GM21528 (cell line): Measurements from ENCODE around the gene FHOD3.
"Not testable (repeated sequence)": the region's sequence is repeated elsewhere in the genome, so short reads cannot be mapped to it uniquely, and the experiment has no call there.

ENCODE experiments used
- ATAC-seq: cut with Tn5 transposase; IDR thresholded peaks from one replicate; pipeline ENCODE4 v1.9.1; 2021; ENCODE audit warnings: mild to moderate bottlenecking, moderate library complexity; ENCODE audit not compliant: unreplicated experiment, low FRiP score

The FHOD3 gene

DNA sequence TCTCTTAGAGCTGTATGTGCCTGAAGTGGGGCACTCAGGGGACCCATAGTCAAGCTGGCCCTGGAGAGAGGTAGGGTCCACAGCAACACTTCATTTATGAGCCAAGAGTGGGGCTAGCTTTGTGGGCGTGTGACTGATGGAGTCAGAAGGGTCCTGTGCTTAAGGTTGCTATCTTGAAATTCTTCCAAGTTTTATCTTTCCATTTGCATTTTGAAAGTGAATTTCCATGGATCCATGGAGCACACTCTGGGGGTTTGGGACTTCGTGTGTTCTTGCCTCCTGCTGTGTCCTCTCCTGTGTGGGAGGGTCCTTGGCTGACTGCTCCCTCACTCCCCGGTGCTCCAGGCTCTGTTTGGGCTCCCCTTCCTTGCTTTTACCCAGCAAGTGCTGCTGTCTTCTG lies 50.8 kb downstream of the FHOD3 start:
- ATAC-seq = no peak

DNA sequence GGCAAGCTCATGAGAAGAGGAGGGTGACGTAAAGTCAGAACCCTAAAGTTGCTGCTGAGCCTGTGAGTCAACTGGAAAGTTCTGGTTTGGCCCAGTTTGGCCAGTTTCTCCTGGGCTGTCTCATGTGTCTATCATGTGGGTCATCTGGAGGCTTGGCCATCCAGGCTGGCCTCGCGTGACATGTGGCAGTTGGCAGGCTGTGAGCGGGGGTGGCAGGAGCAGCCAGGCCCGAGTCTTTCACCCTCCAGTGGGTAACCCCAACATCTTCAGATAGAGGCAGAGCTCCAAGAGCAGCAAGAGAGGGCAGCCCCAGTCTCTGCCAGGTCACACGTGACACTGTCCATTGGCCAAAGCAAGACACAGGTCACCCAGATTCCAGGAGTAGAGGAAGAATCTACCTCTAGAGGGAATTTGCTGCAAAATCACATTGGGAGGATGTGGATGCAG lies 51.5 kb downstream of the FHOD3 start:
- ATAC-seq = no peak

DNA sequence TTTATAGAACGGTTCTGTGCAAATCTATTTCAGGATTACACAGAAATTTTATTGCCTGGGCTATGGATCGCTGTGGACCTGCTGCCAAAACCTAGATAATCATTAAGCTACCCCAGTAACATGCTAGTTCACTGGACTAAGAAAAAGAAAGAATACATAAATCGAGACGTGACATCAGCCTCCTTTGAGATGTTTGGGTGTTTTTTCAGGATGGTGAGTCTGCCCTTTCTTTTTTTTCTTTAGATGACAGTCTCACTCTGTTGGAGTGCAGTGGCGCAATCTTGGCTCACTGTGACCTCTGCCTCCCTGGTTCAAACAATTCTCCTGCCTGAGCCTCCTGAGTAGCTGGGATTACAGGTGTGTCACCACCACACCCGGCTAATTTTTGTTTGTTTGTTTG lies 52.0 kb downstream of the FHOD3 start:
- no peak for ATAC-seq

DNA sequence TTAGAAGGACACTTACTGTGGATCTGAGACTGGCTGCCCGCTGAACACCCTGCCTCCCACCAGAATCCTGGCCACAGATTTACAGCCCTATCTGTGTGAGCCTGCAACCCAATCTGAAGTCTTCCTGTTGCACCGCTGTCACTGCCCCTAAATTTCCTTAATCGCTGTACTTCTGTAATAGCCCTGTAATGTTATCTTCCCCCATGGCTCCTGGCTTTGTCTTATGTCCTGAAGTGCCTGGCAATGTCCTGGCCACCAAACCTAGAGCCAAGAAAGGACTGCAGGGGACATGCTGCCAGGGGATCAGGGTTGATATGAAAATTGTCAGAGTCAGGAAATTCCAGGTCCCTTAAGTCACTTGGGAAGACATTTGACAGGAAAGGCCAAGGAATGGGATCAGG lies 52.7 kb downstream of the FHOD3 start:
- ATAC-seq = no peak

DNA sequence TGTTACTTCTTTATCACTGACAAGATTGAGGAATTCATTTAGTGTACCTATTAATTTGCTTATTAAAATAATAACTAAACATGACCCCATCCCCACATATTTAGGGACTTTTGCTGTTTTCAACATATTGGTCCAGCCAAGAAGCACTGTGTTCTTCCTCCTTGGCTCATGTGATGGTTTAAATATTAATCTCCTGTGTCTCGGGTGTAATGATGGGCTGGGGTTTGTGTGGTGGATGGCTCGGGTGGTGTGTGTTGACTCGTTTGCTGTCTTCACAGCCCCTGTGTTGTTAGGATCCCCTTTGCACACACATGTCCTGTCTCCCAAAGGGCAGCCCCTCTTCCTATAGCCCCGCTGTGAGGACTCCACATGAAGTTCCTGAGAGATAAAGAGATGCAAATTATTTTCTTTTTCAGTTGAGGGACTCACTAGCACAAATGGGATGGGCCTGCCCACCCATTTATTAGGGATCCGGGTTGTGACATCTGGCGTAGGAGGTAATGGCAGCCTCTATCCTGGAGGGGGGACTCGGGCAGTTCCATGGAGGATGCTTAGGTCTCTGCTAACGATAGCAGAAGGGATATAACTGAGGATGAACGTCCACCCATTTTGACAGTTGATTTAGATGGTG lies 53.4 kb downstream of the FHOD3 start:
- no peak for ATAC-seq

DNA sequence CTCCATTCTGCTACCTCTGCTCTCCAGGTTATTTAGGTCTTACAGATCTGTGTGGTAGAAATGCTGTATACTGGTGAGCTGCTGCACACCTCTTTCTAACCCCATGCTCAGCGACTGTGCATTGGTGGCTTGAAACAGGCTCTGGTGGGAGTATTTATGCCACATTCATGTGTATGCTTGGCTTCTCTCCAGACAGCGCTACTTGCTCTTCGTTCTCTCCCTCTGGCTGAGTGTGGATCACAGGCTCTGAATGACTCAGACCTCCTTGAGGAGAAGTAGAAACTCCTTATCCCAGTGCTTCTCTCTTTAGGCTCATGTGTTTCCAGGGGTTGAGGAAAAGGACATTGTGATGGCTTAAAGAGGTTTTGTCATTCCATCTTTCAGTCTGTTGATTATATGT lies 54.9 kb downstream of the FHOD3 start:
- ATAC-seq = no peak

DNA sequence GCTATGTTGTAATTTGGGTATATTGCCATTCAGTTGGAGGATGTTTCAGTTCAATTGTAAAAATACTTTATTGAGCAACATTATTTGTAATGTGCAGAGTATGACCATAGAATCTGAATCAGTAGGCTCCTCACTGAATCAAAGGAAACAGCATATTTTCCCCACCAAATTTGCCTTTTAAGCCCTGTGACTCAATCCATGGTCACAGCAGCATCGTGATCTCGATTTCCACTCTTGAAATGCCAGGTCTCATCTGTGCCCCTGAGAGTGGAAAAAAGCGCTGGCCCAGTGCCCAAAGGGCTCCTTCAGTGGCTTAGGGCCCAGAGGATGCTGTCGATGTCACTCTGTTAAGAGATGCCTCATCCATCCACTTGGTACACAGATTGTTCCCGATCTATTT lies 57.5 kb downstream of the FHOD3 start:
- no peak for ATAC-seq

- no peak for ATAC-seq
Measured at GRCh38 chr18:36355511-36355910, 58.0 kb downstream of the FHOD3 start.

GRCh38 chr18:36356741-36357140 lies 59.2 kb downstream of the FHOD3 start:
- not testable (repeated sequence) for ATAC-seq

DNA sequence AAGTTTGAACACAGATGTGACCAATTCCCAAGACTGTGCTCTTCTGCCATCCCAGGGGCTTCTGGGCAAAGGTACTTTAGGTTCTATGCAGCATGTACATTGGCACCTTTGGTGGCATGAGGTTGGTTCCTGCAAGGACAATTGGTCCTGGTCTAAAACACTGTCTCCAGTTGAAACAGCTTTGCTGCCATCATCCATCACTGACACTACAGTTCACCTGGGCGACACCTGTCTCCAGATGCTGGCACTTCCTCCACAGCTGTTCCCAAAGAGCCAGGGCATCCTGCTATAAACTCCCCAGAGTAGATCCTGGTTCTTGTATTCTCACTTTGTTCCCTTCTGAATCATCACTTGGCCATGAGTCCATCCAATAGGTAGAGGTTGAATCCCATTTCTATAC lies 60.6 kb downstream of the FHOD3 start:
- no peak for ATAC-seq

DNA sequence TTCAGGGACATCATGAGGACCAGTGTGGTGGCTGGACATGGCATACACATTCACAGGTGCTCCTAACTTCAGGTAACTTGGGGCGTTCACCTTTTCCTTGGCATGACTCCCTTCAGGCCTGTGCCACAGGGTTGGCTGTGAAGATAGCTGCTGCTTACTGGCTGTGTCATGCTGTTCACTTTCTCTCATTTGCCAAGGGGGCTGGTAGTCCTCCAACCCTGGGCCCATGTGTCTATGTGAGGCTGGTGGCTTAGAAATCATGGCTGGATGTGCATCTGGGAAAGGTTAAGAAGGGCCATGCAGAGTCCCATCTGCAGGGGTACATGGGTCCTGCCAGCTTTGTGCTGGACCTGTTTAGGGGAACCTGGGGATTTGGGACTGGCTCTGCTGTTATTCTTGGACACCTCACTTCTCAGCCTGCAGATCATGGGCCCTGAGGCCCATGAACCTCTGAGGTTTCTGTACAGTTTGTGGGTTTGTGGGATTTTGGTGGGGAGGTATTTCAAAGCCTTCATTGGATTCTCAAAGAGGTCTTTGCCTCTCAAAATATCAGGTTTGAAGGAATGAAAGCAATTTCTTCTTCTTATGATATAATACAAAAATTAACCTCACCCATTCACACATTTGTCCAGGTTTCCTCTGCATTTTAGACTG lies 62.9 kb downstream of the FHOD3 start:
- no peak for ATAC-seq

DNA sequence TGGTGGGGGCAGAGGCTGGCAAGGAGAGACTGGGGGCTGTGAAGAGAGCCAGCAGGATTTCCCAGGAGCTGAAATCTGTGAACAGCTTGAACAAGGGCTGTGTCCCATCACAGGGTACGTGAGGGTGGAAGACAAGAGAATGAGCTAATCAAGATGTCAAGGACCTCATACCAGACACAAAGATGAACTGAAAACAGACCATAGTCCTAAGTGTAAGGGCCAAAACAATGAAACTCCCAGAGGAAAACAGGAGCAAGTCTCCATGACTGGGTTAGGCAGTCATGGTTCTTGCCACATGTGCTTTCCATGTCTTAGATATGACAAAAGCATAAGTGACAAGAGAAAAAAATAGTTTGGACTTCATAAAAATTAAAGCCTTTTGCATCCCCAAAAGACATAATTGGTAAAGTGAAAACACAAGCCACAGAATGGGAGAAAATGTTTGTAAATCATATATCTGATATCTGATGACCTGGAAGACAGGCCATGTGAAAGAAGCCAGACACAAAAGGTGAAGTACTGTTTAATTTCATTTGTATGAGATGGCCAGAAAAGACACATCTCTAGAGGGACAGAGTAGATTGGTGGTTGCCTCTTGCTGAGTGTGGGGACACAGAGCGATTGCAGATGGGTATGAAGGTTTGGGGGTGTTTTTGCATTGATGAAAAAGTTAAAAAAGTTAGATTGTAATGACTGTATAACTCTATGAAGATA lies 67.6 kb downstream of the FHOD3 start:
- ATAC-seq = no peak

DNA sequence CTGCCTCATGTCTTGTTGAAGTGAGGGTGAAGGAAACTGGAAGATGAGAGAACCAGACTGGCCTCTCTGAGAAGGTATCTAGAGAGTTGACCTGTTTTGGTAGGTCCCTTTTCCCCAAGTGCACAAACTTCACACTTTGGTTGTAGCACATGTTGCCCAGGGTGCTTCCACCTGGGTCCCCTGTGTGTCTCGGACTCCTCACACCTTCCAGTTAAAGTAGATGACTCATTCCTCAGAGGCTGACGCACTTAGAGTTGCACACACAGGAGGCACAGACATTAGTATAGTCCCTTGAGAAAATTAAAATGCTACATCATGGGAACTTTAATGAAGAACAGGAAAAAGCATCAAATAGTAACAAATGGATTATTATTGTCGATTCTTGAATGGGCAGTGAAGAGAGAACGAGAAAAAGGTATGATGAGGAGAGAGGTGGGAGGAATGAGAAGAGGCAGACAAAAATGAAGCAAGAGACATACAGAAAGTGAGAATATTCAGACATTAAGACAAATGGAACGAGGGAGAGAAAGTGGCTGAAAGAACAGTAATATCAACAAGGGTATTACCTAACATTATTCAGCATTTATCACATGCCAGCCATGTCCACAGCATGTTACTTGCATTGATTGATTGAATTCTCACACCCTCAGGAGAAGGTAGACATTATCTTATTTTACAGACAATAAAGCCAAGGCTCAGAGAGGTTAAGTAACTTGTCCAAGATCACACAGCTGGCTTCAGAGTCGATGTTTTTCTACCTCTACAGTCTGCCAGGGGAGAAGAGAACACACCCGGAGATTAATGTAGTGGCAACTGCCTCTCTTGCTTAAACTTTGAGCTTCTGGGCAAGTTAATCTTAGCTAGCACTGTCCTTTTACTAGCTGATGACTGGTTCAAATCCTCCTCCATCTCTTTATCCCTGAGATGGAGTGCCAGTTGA lies 68.6 kb downstream of the FHOD3 start:
- no peak for ATAC-seq

DNA sequence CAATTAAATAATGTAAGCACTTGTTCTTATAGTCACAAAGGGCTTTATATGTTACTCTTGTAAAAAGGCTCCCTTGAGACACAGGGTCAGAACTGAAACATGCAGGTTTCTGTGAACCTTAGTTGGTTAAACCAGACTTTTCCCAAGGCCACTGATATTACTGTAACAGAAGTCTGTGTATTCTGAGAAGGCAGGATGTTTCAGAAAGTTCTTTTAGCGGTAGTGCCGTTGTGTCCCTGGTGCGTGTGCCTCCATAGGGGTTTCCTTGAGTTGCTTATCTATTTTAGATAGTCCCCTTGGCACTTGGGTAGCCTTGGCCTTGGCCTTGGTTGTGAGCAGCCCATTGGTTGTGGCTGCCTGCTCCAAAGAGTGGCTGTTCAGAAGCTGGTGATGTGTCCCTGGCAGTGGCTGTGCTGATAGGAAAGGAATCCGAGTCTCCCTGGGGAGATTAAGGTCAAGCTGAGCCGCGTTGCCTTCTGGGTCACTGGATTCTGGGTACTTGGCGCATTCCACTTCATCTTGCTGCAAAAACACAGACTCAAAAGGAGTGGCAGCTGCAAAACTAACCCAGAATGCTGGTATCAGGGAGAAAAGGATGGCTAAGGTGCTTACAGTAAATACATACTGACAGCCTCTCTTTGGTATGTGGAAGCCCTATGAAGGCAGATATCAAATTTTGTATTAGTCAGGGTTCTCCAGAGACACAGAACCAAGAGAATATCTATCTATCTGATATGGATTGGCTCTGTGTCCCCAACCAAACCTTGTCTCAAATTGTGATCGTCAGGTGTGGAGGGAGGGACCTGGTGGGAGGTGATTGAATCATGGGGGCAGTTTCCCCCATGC lies 69.7 kb downstream of the FHOD3 start:
- no peak for ATAC-seq

- no peak for ATAC-seq
Measured at GRCh38 chr18:36368889-36369288, 71.4 kb downstream of the FHOD3 start.

GRCh38 chr18:36372903-36373311 lies 75.4 kb downstream of the FHOD3 start:
- ATAC-seq = no peak

DNA sequence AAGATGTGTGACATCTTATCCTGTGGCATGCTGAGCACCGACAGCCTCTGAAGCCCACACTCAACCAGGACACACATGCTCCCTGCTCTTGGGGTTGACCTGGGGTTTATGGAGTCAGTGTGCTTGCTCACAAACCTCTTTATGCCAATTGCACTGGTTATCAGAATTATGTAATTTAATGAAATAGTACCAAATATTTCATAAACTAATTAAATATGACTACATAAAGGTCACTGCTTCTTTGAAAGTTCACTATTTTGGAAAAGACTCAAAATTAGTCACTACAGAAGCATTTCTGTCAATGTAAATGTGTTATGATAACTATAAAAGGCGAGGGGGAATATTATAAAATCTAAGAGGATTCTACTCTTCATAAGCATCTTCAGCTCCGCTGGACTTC lies 76.7 kb downstream of the FHOD3 start:
- ATAC-seq = no peak

- no peak for ATAC-seq
Measured at GRCh38 chr18:36375118-36375517, 77.6 kb downstream of the FHOD3 start.

- no peak for ATAC-seq
Measured at GRCh38 chr18:36376361-36376760, 78.8 kb downstream of the FHOD3 start.

DNA sequence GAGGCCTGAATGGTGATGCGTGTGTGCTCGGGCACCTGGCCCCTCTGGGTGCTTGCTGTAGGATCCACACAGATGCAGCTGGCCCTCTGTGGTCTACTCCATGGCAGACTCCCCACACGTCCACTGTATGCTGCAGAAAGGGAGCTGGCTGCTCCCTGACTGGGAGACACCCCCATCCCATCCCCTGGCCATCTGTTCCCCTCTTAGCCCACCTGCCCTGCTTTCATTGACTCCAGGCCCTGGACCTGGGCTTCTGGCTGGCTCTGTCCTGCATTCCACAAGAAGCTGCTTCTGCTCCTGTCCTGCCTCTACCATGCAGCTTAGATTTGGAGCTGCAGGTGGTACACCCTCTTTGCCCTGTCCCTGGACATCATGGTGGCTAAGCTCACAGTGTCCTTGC lies 80.1 kb downstream of the FHOD3 start:
- no peak for ATAC-seq
